Transverse colon (tissue), 4 donors: ENCODE measurements around the gene MAPKAPK2. TPM values are rescaled to one million over a fixed set of nuclear protein-coding genes. Genes with fewer than 3 reads are reported as not detected.

Experiments used
- DNase-seq: peaks from one replicate; pipeline ENCODE4 v3.0.0-alpha.2; 2019
- H3K27ac ChIP-seq, 4 donors: fragments of 200-600 bp; sonication (generic); 2 replicates each; pipeline ENCODE4 v1.5.1; 2016 to 2018; ENCODE audit warnings: inconsistent platforms in 4 of 4
- H3K27me3 ChIP-seq: fragments of 200-600 bp; sonication (generic); 2 replicates; pipeline ENCODE4 v1.5.1; 2017; ENCODE audit warnings: inconsistent platforms
- H3K36me3 ChIP-seq, 4 donors: fragments of 200-600 bp; sonication (generic); 2 replicates each; pipeline ENCODE4 v1.5.1; 2017 to 2019; ENCODE audit warnings: inconsistent platforms in 4 of 4
- H3K4me1 ChIP-seq, 4 donors: fragments of 200-600 bp; sonication (generic); 2 replicates each; pipeline ENCODE4 v1.5.1; 2017 to 2020; ENCODE audit warnings: inconsistent platforms in 4 of 4
- H3K4me3 ChIP-seq, 4 donors: fragments of 200-600 bp; sonication (generic); 1 replicate in 1 of 4; 2 replicates in 3 of 4; pipeline versions ENCODE4 v1.5.1 to v1.6.1; 2017 to 2019; ENCODE audit warnings: inconsistent platforms in 4 of 4
- H3K9me3 ChIP-seq, 2 donors: fragments of 200-600 bp; sonication (generic); 2 replicates each; pipeline ENCODE4 v1.5.1; 2017 to 2019; ENCODE audit warnings: inconsistent platforms in 2 of 2
- EP300 ChIP-seq: sonication (generic); formaldehyde crosslinking; IDR thresholded peaks from one replicate; pipeline ENCODE4 v1.6.1; 2017; ENCODE audit warnings: antibody characterized with exemption, low read depth
- POLR2A ChIP-seq: fragments of 450-650 bp; IDR thresholded peaks from one replicate; pipeline ENCODE4 v1.6.1; 2016; ENCODE audit warnings: antibody characterized with exemption, mild to moderate bottlenecking, moderate library complexity
- POLR2AphosphoS5 ChIP-seq, 3 donors: sonication (generic); formaldehyde crosslinking; IDR thresholded peaks; one replicate each; pipeline ENCODE4 v1.6.1; 2016; ENCODE audit warnings: antibody characterized with exemption in 3 of 3
- WGBS, 2 donors: methylation state at CpG; one replicate each; pipeline ENCODE4 v1.1.5; 2018; ENCODE audit warnings: low coverage in 1 of 2; 5-methylcytosine and 5-hydroxymethylcytosine counted together
- in situ Hi-C, 4 donors: fragments of 200-750 bp; cut with MboI; loops; one replicate each; pipeline versions ENCODE4 v1.15.0 to v1.15.1; 2017; ENCODE audit warnings: low sequenced_read_pairs in 3 of 4, low pct_ligation_motif_present in 1 of 4, low pct_unique_long_range_greater_than_20kb in 1 of 4
- intact Hi-C: fragments of 100-400 bp; cut with DNase I; formaldehyde crosslinking; loops from one replicate; pipeline ENCODE4 v1.15.1; 2023; ENCODE audit warnings: low total_unique reads
- total RNA-seq, 4 donors: library from RNA; depleted of rRNA; stranded (reverse); fragments of >200 nt; gene quantifications; one replicate each; pipeline ENCODE4 v1.1.0, GENCODE V29; 2016
- TF ChIP-seq, protein P1 (sequence below), 5 experiments: fragments of 200-600 bp in 3 of 5; fragments of 450-650 bp in 2 of 5; sonication (generic) in 3 of 5; IDR thresholded peaks; 1 replicate in 2 of 5; 2 replicates in 3 of 5; pipeline ENCODE4 v1.5.1; 2016 to 2017; ENCODE audit warnings: antibody characterized with exemption in 5 of 5, inconsistent platforms in 3 of 5, mild to moderate bottlenecking in 2 of 5, moderate library complexity in 1 of 5

MAPKAPK2 gene
- total RNA-seq, 4 donors from 2014 or later = 47.0 to 74.8 (median 52.2) TPM

DNA sequence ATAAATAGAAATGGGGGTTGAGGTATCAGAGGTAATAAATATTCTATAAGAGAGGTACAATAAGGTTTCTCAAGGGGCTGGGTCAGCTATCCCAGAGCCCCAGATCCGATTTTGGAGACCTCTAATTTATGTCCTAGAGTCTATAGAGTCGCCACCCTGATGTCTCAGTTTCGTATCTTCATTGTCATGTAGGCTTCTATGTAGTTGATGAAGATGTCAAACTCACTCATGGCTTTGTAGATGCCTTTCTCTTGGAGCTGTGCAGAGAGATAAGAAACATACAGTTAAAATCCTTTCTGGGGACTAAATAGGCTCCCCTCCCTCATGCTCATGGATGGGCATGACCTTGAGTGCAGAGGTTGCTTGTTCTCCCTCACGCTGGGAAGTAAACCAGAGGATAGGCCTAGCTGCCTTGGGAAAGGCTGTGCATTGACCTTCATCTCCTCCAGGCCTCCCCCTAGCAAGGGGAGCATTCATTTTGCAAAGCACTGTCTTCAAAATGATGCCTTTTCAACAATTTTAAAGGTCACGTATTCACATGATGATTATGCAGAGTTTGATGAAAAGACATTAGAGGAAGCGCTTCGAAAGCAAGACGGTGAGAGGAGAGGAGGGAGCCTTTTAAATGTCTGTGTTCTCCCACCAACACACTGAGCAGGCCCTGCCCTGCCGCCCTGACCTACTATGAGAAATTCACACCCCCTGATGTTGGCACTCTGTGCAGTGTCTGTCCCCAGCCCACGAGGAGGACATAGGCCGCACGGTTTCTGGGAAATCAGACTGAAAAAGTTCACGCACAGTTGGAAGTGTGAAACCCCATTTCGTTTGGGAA is 84.0 kb downstream of the MAPKAPK2 start:
- 67 to 78% methylated on average over 2 to 14 of the region's 14 CpGs for WGBS, 2 donors
- in situ Hi-C loops = no loop called here
- H3K4me3 ChIP-seq = no peak overlapping the region

DNA sequence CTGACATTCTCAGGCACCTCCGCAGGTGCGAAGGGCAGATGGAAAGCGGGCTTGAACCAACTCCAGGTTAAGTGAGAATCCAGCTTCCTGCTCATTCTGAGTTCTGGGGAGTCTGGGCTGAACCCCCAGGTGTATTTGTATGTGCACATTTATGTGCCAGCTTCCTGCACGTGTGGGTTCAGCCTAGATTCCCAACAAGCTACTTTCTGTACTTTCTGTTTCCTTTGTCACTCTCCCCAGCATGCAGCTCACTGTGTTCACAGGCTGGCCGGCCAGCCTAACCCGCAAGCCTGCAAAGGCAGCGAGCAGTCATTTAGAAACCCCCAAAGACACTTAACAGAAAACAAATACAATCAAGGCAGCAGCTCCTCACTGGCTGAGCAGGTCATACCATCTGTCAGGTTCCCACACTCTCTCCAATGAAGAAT is 84.6 kb downstream of the MAPKAPK2 start:
- TF ChIP-seq POLR2A = no peak
- TF ChIP-seq, protein P1, sequence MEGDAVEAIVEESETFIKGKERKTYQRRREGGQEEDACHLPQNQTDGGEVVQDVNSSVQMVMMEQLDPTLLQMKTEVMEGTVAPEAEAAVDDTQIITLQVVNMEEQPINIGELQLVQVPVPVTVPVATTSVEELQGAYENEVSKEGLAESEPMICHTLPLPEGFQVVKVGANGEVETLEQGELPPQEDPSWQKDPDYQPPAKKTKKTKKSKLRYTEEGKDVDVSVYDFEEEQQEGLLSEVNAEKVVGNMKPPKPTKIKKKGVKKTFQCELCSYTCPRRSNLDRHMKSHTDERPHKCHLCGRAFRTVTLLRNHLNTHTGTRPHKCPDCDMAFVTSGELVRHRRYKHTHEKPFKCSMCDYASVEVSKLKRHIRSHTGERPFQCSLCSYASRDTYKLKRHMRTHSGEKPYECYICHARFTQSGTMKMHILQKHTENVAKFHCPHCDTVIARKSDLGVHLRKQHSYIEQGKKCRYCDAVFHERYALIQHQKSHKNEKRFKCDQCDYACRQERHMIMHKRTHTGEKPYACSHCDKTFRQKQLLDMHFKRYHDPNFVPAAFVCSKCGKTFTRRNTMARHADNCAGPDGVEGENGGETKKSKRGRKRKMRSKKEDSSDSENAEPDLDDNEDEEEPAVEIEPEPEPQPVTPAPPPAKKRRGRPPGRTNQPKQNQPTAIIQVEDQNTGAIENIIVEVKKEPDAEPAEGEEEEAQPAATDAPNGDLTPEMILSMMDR (IDR thresholded peaks at IDR 0.05) = no peak
- TF ChIP-seq POLR2AphosphoS5 (IDR thresholded peaks at IDR 0.05) = no peak
- no peak for TF ChIP-seq EP300
- H3K27me3 ChIP-seq = no peaks in the 10 kb centered on the region
- no peak overlapping the region for H3K4me3 ChIP-seq
- H3K4me1 ChIP-seq = peaks cover 0 to 7% (median 0%) of the 10 kb centered on the region in 4 donors
- H3K36me3 ChIP-seq = no peaks in the 10 kb centered on the region
- intact Hi-C loops (no loop called here), in situ Hi-C loops (no loop called here)
- H3K27ac ChIP-seq = peak overlapping the region in 1 of 4 donors; percentile 11
- H3K9me3 ChIP-seq = no peaks in the 10 kb centered on the region
- DNase-seq = peak; percentile 35
- 59 to 90% methylated on average over 2 to 7 of the region's 7 CpGs for WGBS, 2 donors

More for the DNA sequence above, 84.0 kb downstream of the MAPKAPK2 start:
- intact Hi-C loops = no loop called here
- H3K27me3 ChIP-seq = peaks cover 4% of the 10 kb centered on the region
- H3K4me1 ChIP-seq = peaks cover 0 to 4% (median 0%) of the 10 kb centered on the region in 4 donors
- no peak overlapping the region for H3K27ac ChIP-seq
- no peaks in the 10 kb centered on the region for H3K9me3 ChIP-seq
- DNase-seq = no peak
- TF ChIP-seq, protein P1 (IDR thresholded peaks at IDR 0.05) = no peak
- no peaks in the 10 kb centered on the region for H3K36me3 ChIP-seq

DNA sequence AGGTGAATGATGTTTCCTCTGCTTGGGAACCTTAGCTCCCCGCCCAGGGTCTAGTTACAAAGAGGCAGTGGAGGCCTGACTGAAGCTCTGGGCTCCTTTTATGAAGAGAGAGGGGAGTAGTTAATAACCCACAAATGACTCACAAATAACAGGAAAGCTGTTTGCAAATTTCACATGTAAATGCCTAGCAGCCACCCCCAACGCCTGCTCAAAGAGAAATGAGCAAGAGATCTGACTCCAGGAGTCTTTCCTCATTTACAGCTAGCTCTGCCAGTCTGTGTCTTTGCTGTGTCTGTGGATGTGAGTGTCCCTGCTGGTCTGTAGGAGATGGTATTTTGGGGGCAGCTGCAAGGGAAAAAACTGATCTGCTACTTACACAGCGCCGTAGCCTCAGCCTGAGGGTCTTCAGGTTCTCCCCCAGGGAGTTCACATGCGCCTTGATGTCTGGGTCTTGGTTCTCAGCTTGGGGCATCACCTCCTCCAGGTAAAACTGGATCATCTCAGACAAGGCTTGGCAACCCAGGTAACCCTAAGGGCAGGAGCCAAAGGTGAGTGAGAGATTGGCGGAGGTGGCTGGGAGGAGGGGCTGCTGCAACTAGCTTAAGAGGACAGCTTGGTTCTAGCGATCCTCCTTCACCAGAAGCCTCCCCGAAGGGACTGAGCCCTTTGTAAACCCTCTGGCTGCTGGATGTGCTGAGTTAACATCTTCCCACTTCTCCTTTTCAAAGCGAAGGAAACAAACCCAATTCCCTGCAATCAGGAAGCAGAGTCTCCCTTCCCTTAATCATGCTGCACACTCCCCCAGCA is 86.0 kb downstream of the MAPKAPK2 start, which contains the start of gene IL19:
Gene IL19, plus strand, starts transcription at position 243 of the 807 bp plus-strand sequence. CDS start 65,890 bp downstream, outside the sequence.
- H3K4me1 ChIP-seq = peaks cover 0 to 8% (median 0%) of the 10 kb centered on the region in 4 donors
- in situ Hi-C loops (no loop called here), intact Hi-C loops (no loop called here)
- peak within 1 kb of the TSS; percentile 18 to 51 (median 33) for H3K27ac ChIP-seq
- no peak within 1 kb of the TSS for H3K4me3 ChIP-seq
- TF ChIP-seq, protein P1 (IDR thresholded peaks at IDR 0.05) = no peak
- TF ChIP-seq EP300 (no peak), POLR2AphosphoS5 (IDR thresholded peaks at IDR 0.05) (peak in 1 of 3 donors; percentile 30), POLR2A (no peak)
- peaks cover 7% of the 10 kb centered on the region for H3K27me3 ChIP-seq
- no peaks in the 10 kb centered on the region for H3K9me3 ChIP-seq
- 56% methylated on average over 9 of the region's 9 CpGs; no CpG with 5 or more reads in 1 of the 2 donors for WGBS, 2 donors
- H3K36me3 ChIP-seq = no peaks in the 10 kb centered on the region
- DNase-seq = peak; percentile 18

DNA sequence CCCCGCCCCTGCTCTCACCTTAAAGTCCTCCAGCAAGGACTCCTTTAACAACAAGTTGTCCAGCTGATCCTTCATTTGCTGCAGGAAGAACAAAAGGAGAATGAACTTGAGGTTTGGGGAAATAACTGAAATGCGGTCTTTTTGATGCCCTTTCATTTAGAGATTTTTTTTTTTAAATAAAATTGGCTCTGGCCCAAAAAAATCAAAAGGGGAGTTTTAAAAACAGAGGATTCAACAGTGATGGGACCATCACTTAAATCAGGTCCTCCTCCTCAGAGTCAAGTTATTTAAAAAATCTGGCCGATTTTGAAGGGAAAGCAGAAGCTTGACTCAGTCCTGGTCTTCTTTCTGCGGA is 86.6 kb downstream of the MAPKAPK2 start:
- no peak overlapping the region for H3K4me3 ChIP-seq
- no peak for TF ChIP-seq EP300
- TF ChIP-seq POLR2AphosphoS5 (IDR thresholded peaks at IDR 0.05) = no peak
- TF ChIP-seq POLR2A = no peak
- TF ChIP-seq, protein P1 (IDR thresholded peaks at IDR 0.05) = no peak
- no peak for DNase-seq
- intact Hi-C loops (no loop called here), in situ Hi-C loops (no loop called here)
- WGBS, 2 donors = 43 to 65% methylated on average over 3 to 4 of the region's 4 CpGs
- peaks cover 7% of the 10 kb centered on the region for H3K27me3 ChIP-seq
- peak overlapping the region in 3 of 4 donors; percentile 26 to 51 (median 40) for H3K27ac ChIP-seq
- peaks cover 0 to 8% (median 0%) of the 10 kb centered on the region in 4 donors for H3K4me1 ChIP-seq
- H3K9me3 ChIP-seq = no peaks in the 10 kb centered on the region
- no peaks in the 10 kb centered on the region for H3K36me3 ChIP-seq
